ENCODE results near the gene TTC28.

GRCh38 chr22:28108851-28109250 lies 570.8 kb downstream of the TTC28 start:
- TF ChIP-seq YY1 (IDR thresholded peaks at IDR 0.05; ENCODE audit: low read depth), result no peak
- no peak for TF ChIP-seq TAF1 (IDR thresholded peaks at IDR 0.05; ENCODE audit: low read depth)
- no peak for TF ChIP-seq NFIC (IDR thresholded peaks at IDR 0.05)
- TF ChIP-seq REST (IDR thresholded peaks at IDR 0.05; ENCODE audit: low read depth), result no peak
- no peak for TF ChIP-seq MAX (IDR thresholded peaks at IDR 0.05)
- no peak for TF ChIP-seq CEBPB (IDR thresholded peaks at IDR 0.05)
- TF ChIP-seq EP300 (IDR thresholded peaks at IDR 0.05; ENCODE audit: borderline replicate concordance), result no peak
